ENCODE measurements around the gene CST8. TPM values are rescaled to one million over a fixed set of nuclear protein-coding genes. Genes with fewer than 3 reads are reported as not detected.

CST8 gene
- polyA plus RNA-seq, 1 of the 3 experiments (the other 2 are of a cell fraction) = not detected

- no peak for TF ChIP-seq GABPA (IDR thresholded peaks at IDR 0.05; ENCODE audit: low read depth)
- TF ChIP-seq MXI1 (IDR thresholded peaks at IDR 0.05; ENCODE audit: low read depth, low read length) = no peak
- no peak for TF ChIP-seq CTCF (IDR thresholded peaks at IDR 0.05)
- TF ChIP-seq YY1 (IDR thresholded peaks at IDR 0.05; ENCODE audit: low read depth) = no peak
- TF ChIP-seq MAX (IDR thresholded peaks at IDR 0.05; ENCODE audit: low read depth) = no peak
- no peak for TF ChIP-seq RFX5 (IDR thresholded peaks at IDR 0.05; ENCODE audit: low read length)
- TF ChIP-seq POLR2AphosphoS5 (IDR thresholded peaks at IDR 0.05; ENCODE audit: low read depth, low read length) = no peak
- TF ChIP-seq RAD21 (IDR thresholded peaks at IDR 0.05; ENCODE audit: low read length) = no peak
- no peak for TF ChIP-seq REST (IDR thresholded peaks at IDR 0.05; ENCODE audit: low read depth, low read length)
- no peak for TF ChIP-seq SMC3 (IDR thresholded peaks at IDR 0.05; ENCODE audit: low read depth, low read length)
- TF ChIP-seq JUND (IDR thresholded peaks at IDR 0.05) = no peak
- TF ChIP-seq RXRA (IDR thresholded peaks at IDR 0.05; ENCODE audit: borderline replicate concordance, low read depth) = no peak
- no peak for TF ChIP-seq RCOR1 (IDR thresholded peaks at IDR 0.05; ENCODE audit: low read length)
- no peak for TF ChIP-seq MEF2A (IDR thresholded peaks at IDR 0.05; ENCODE audit: borderline replicate concordance, low read depth)
- no peak for TF ChIP-seq EP300 (IDR thresholded peaks at IDR 0.05; ENCODE audit: borderline replicate concordance in 1 of 2, low read depth in 1 of 2, low read length in 1 of 2)
- TF ChIP-seq TEAD4 (IDR thresholded peaks at IDR 0.05; ENCODE audit: borderline replicate concordance, insufficient read depth) = no peak
- no peak for TF ChIP-seq USF1 (IDR thresholded peaks at IDR 0.05; ENCODE audit: borderline replicate concordance, low read depth)
- POLR2A ChIA-PET = no interaction called here
- Histone ChIP-seq H2AFZ (ENCODE audit: low read depth) (no peak overlapping the region), H3K9me2 (no peaks in the 10 kb centered on the region), H3K79me2 (ENCODE audit: insufficient read depth) (no peaks in the 10 kb centered on the region), H3F3A (replicated peaks; ENCODE audit: insufficient read depth) (no peaks in the 10 kb centered on the region), H3K27me3 (ENCODE audit: insufficient read depth) (peaks cover 14% of the 10 kb centered on the region; the same call in 1 of the 2 replicates), H3K4me1 (ENCODE audit: control insufficient read depth in 1 of 2, insufficient read depth in 2 of 2, low read depth in 1 of 2, low read length in 1 of 2) (no peaks in the 10 kb centered on the region), H4K20me1 (ENCODE audit: insufficient read depth) (no peaks in the 10 kb centered on the region), H3K27ac (ENCODE audit: low read depth in 2 of 2, low read length in 1 of 2) (no peak overlapping the region), H3K9me3 (no peaks in the 10 kb centered on the region), H3K36me3 (replicated peaks in 1 of 2; ENCODE audit: control insufficient read depth in 1 of 2, insufficient read depth in 2 of 2, low read length in 1 of 2) (no peaks in the 10 kb centered on the region), H3K9ac (no peak overlapping the region), H3K4me3 (ENCODE audit: low read depth in 2 of 2, low read length in 1 of 2) (no peak overlapping the region), H3K4me2 (no peak overlapping the region)
- CTCF ChIA-PET = no interaction called here
- WGBS (ENCODE audit: low lambda C conversion rate) = 9% methylated on average over 4 of the region's 4 CpGs
- DNase-seq = no peak
Observed at GRCh38 chr20:23501926-23502325, 11.0 kb downstream of the CST8 start.

Data from SK-N-SH (cell line).